ENCODE measurements around the gene SORBS1. TPM values are rescaled to one million over a fixed set of nuclear protein-coding genes. Genes with fewer than 3 reads are reported as not detected.

Gene SORBS1
- total RNA-seq, 1 experiment from 2014 or later = 39.9 TPM

DNA sequence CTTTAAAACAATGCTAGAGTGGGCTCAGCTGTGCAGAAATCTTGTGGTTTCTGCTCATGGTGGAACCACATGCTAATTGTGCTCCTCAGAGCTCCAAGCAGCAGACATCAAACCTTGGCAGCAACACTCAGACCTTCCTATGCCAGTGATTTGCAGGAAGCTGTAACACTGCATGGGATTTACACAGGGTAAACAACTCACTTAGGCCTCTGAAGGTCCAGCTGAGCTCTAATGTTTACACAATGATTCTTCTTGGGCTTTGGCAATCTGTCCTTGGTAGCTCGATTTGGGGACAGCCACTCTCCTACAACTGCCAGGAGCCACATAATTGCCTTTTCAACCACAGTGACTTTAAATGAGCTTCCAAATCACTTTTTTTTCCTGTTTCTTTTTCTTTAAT lies 172.6 kb downstream of the SORBS1 start:
- Mint-ChIP-seq H3K4me3 (no peak overlapping the region), H3K27ac (no peak overlapping the region), H3K27me3 (ENCODE audit: low read depth) (no peaks in the 10 kb centered on the region), H3K36me3 (no peaks in the 10 kb centered on the region; the same call in 1 of the 2 replicates), H3K9me3 (no peaks in the 10 kb centered on the region), H3K4me1 (peaks cover 14% of the 10 kb centered on the region)
- ChIA-PET POLR2A (interaction anchor here (1.0 kb wide), 1 partner anchor 14 kb away, joined by 3 read pairs; no protein-coding TSS in a partner anchor), CTCF (interaction anchor here (0.5 to 8.1 kb wide), 9 partner anchors 14 to 305 kb away, joined by 3 to 39 read pairs (median 3); partner anchors contain the start of gene TCTN3)
- no peak for TF ChIP-seq SOX15 (CRISPR knock-in tag; IDR thresholded peaks at IDR 0.05)
- peak; percentile 33; the same call in 1 of the 2 replicates for TF ChIP-seq GABPB1 (CRISPR knock-in tag; IDR thresholded peaks at IDR 0.05)
- ATAC-seq (no peak), DNase-seq (ENCODE audit: low spot score) (no peak)

DNA sequence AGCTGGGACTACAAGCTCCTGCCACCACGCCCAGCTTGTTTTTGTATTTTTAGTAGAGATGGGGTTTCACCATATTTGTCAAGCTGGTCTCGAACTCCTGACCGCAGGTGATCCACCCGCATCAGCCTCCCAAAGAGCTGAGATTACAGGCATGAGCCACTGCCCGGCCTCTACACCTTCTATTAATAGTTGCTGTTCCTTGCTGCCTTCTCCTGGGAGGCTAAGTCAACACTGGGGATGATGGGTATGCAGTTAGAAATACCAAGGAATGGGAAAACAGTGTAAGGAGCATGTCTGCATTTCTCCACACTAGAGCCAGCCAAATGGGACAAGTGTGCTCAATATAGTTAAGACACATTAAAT lies 173.1 kb downstream of the SORBS1 start:
- POLR2A ChIA-PET = interaction anchor here (1.0 kb wide), 1 partner anchor 13 kb away, joined by 3 read pairs; no protein-coding TSS in a partner anchor
- TF ChIP-seq ZNF671 (CRISPR knock-in tag; IDR thresholded peaks at IDR 0.05) (no peak), JAZF1 (CRISPR knock-in tag; IDR thresholded peaks at IDR 0.05) (no peak), ATF1 (CRISPR knock-in tag; IDR thresholded peaks at IDR 0.05) (no peak), ZNF263 (CRISPR knock-in tag; IDR thresholded peaks at IDR 0.05; ENCODE audit: low read depth) (no peak), ETV6 (CRISPR knock-in tag; IDR thresholded peaks at IDR 0.05) (no peak), KAT7 (CRISPR knock-in tag; IDR thresholded peaks at IDR 0.05; ENCODE audit: borderline replicate concordance) (no peak), RELA (CRISPR knock-in tag; IDR thresholded peaks at IDR 0.05; ENCODE audit: borderline replicate concordance) (no peak), TP53 (CRISPR knock-in tag; IDR thresholded peaks at IDR 0.05) (no peak), SP1 (CRISPR knock-in tag; conservative IDR thresholded peaks at IDR 0.05) (no peak), NR1H2 (CRISPR knock-in tag; IDR thresholded peaks at IDR 0.05) (no peak)
- TF ChIP-seq, protein P1, sequence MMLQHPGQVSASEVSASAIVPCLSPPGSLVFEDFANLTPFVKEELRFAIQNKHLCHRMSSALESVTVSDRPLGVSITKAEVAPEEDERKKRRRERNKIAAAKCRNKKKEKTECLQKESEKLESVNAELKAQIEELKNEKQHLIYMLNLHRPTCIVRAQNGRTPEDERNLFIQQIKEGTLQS (CRISPR knock-in tag; conservative IDR thresholded peaks at IDR 0.05) = no peak
- TF ChIP-seq, protein P2, sequence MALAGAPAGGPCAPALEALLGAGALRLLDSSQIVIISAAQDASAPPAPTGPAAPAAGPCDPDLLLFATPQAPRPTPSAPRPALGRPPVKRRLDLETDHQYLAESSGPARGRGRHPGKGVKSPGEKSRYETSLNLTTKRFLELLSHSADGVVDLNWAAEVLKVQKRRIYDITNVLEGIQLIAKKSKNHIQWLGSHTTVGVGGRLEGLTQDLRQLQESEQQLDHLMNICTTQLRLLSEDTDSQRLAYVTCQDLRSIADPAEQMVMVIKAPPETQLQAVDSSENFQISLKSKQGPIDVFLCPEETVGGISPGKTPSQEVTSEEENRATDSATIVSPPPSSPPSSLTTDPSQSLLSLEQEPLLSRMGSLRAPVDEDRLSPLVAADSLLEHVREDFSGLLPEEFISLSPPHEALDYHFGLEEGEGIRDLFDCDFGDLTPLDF (CRISPR knock-in tag; IDR thresholded peaks at IDR 0.05) = no peak
- TF ChIP-seq, protein P3, sequence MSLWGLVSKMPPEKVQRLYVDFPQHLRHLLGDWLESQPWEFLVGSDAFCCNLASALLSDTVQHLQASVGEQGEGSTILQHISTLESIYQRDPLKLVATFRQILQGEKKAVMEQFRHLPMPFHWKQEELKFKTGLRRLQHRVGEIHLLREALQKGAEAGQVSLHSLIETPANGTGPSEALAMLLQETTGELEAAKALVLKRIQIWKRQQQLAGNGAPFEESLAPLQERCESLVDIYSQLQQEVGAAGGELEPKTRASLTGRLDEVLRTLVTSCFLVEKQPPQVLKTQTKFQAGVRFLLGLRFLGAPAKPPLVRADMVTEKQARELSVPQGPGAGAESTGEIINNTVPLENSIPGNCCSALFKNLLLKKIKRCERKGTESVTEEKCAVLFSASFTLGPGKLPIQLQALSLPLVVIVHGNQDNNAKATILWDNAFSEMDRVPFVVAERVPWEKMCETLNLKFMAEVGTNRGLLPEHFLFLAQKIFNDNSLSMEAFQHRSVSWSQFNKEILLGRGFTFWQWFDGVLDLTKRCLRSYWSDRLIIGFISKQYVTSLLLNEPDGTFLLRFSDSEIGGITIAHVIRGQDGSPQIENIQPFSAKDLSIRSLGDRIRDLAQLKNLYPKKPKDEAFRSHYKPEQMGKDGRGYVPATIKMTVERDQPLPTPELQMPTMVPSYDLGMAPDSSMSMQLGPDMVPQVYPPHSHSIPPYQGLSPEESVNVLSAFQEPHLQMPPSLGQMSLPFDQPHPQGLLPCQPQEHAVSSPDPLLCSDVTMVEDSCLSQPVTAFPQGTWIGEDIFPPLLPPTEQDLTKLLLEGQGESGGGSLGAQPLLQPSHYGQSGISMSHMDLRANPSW (CRISPR knock-in tag; conservative IDR thresholded peaks at IDR 0.05; ENCODE audit: low read depth) = no peak
- TF ChIP-seq, protein P4, sequence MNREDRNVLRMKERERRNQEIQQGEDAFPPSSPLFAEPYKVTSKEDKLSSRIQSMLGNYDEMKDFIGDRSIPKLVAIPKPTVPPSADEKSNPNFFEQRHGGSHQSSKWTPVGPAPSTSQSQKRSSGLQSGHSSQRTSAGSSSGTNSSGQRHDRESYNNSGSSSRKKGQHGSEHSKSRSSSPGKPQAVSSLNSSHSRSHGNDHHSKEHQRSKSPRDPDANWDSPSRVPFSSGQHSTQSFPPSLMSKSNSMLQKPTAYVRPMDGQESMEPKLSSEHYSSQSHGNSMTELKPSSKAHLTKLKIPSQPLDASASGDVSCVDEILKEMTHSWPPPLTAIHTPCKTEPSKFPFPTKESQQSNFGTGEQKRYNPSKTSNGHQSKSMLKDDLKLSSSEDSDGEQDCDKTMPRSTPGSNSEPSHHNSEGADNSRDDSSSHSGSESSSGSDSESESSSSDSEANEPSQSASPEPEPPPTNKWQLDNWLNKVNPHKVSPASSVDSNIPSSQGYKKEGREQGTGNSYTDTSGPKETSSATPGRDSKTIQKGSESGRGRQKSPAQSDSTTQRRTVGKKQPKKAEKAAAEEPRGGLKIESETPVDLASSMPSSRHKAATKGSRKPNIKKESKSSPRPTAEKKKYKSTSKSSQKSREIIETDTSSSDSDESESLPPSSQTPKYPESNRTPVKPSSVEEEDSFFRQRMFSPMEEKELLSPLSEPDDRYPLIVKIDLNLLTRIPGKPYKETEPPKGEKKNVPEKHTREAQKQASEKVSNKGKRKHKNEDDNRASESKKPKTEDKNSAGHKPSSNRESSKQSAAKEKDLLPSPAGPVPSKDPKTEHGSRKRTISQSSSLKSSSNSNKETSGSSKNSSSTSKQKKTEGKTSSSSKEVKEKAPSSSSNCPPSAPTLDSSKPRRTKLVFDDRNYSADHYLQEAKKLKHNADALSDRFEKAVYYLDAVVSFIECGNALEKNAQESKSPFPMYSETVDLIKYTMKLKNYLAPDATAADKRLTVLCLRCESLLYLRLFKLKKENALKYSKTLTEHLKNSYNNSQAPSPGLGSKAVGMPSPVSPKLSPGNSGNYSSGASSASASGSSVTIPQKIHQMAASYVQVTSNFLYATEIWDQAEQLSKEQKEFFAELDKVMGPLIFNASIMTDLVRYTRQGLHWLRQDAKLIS (CRISPR knock-in tag; IDR thresholded peaks at IDR 0.05; ENCODE audit: borderline replicate concordance) = no peak
- TF ChIP-seq, protein P5, sequence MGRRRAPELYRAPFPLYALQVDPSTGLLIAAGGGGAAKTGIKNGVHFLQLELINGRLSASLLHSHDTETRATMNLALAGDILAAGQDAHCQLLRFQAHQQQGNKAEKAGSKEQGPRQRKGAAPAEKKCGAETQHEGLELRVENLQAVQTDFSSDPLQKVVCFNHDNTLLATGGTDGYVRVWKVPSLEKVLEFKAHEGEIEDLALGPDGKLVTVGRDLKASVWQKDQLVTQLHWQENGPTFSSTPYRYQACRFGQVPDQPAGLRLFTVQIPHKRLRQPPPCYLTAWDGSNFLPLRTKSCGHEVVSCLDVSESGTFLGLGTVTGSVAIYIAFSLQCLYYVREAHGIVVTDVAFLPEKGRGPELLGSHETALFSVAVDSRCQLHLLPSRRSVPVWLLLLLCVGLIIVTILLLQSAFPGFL (CRISPR knock-in tag; IDR thresholded peaks at IDR 0.05; ENCODE audit: borderline replicate concordance) = no peak
- TF ChIP-seq, protein P6, sequence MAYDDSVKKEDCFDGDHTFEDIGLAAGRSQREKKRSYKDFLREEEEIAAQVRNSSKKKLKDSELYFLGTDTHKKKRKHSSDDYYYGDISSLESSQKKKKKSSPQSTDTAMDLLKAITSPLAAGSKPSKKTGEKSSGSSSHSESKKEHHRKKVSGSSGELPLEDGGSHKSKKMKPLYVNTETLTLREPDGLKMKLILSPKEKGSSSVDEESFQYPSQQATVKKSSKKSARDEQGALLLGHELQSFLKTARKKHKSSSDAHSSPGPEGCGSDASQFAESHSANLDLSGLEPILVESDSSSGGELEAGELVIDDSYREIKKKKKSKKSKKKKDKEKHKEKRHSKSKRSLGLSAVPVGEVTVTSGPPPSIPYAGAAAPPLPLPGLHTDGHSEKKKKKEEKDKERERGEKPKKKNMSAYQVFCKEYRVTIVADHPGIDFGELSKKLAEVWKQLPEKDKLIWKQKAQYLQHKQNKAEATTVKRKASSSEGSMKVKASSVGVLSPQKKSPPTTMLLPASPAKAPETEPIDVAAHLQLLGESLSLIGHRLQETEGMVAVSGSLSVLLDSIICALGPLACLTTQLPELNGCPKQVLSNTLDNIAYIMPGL (CRISPR knock-in tag; IDR thresholded peaks at IDR 0.05) = no peak

More for the DNA sequence above, 173.1 kb downstream of the SORBS1 start:
- no peak overlapping the region for H3K4me3 Mint-ChIP-seq
- no peak for ATAC-seq
- H3K4me1 Mint-ChIP-seq = peaks cover 14% of the 10 kb centered on the region
- H3K27ac Mint-ChIP-seq = no peak overlapping the region
- H3K36me3 Mint-ChIP-seq = no peaks in the 10 kb centered on the region; the same call in 1 of the 2 replicates
- CTCF ChIA-PET = interaction anchor here (0.5 to 8.1 kb wide), 9 partner anchors 14 to 306 kb away, joined by 3 to 39 read pairs (median 3); partner anchors contain the start of gene TCTN3
- no peaks in the 10 kb centered on the region for H3K27me3 Mint-ChIP-seq (ENCODE audit: low read depth)
- no peak for DNase-seq (ENCODE audit: low spot score)
- no peaks in the 10 kb centered on the region for H3K9me3 Mint-ChIP-seq

All from WTC11 (cell line).